Lung microvascular endothelial cell (primary cell): ENCODE data around the gene FAM168B. TPM values are rescaled to one million over a fixed set of nuclear protein-coding genes. Genes with fewer than 3 reads are reported as not detected.
"Not testable (repeated sequence)": the region's sequence is repeated elsewhere in the genome, so short reads cannot be mapped to it uniquely, and the experiment has no call there.

Experiments used
- DNase-seq, 2 donors: peaks; one replicate each; pipeline versions ENCODE4 v3.0.0 to v3.0.0-alpha.2; 2010; ENCODE audit warnings: low read depth in 2 of 2
- total RNA-seq: library from RNA; depleted of rRNA; stranded (reverse); fragments of >200 nt; gene quantifications from 2 replicates; pipeline ENCODE4 v1.2.1, GENCODE V29; 2014

The FAM168B gene
- total RNA-seq = 71.0 and 81.2 TPM in 2 replicates

GRCh38 chr2:131093006-131093695, at the start of gene FAM168B:
Gene FAM168B, minus strand, starts transcription at chr2:131093460. Its CDS starts 10,814 bp downstream, at chr2:131082646.
- DNase-seq = peak; percentile 94 to 96

DNA sequence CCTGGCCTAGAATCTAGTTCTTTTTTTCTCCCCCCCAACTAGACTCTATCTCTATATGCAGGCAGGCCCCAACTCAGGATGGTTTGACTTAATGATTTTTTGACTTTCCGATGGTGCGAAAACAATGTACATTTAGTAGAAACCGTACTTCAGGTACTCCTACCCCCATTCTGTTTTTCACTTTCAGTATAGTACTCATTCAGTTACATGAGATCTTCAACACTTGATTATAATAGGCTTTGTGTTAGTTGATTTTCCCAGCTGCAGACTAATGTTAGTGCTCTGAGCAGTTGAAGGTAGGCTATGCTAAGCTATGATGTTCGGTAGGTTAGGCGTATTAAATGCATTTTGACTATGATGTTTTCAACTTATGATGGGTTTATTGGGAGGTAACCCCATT, 49.6 kb upstream of the FAM168B start:
- DNase-seq = no peak

DNA sequence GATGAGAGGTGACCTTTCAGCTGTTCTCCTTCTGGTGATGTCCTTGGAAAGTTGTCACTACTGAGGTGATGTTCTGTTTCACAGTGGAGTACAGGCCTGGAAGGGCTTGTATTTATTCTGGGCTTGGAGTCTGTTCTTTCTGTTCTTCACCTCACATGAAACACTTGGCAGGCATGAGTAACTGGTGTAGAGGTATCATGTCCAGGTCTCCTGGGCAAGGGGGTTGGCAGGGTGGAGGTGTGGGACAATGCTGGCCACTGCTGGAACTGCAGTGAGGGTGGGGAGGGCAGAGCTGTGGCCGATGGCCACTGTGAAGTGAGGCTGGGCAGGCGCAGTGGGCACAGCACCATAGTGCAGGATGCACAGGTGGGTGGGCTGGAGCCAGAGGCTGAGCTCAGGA, 47.3 kb upstream of the FAM168B start:
- DNase-seq = no peak

GRCh38 chr2:131132729-131133128, 39.5 kb upstream of the FAM168B start:
- no peak for DNase-seq

GRCh38 chr2:131130298-131130596, 37.0 kb upstream of the FAM168B start:
- no peak for DNase-seq

- DNase-seq = no peak
Observed at GRCh38 chr2:131127981-131128380, 34.7 kb upstream of the FAM168B start.

DNA sequence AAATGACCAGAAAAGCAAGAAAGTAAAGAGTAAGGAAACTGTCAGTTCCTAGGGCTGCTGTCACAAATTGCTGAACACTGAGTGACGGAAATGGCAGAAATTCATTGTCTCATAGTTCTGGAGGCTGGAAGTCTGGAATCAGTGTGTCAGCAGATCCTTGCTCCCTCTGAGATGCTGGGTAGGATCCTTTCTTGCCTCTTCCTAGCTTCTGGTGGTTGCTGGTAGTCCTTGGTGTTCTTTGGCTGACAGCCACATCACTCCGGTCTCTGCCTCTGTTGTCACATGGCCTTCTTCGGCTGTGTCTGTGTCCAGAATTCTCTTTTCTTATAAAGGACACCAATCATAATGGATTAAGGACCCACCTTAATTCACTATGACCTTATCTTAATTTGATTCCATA, 33.8 kb upstream of the FAM168B start:
- DNase-seq = no peak

DNA sequence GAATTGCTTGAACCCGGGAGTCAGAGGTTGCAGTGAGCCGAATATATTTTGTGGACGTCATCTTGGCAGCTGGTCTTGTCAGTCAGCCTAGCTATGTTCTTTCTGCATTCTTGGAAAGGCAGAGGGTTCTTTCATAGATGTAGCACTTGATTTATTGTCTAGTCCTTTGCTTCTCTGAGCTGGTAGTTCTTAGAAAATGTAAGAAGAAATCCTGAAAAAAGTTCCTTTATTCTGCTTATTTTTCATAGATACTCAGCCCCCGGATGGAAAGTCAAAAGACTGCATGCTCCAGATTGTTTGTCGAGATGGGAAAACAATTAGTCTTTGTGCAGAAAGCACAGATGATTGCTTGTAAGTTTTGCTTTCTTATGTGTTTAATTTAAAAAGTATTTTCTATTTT, 33.2 kb upstream of the FAM168B start:
- no peak for DNase-seq

GRCh38 chr2:131125195-131125757, 32.0 kb upstream of the FAM168B start:
- no peak for DNase-seq

DNA sequence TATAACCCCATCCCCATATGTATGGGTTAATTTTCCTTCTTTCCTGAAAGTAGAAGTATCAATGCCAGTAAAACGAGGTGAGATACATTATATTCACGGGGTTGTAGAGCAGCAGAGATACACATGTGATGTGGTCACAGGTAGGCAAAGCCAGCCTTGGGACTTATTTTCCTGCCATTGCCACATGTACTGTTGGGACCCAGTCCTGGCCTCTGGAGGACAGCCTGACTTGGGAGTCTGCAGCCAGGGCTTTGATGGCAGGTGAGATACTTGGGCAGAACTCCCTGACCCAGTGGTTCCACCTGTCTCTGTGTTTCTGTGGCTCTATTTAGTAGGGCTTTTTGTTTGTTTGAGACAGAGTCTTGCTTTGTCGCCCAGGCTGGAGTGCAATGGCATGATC, 29.9 kb upstream of the FAM168B start:
- DNase-seq = no peak

DNA sequence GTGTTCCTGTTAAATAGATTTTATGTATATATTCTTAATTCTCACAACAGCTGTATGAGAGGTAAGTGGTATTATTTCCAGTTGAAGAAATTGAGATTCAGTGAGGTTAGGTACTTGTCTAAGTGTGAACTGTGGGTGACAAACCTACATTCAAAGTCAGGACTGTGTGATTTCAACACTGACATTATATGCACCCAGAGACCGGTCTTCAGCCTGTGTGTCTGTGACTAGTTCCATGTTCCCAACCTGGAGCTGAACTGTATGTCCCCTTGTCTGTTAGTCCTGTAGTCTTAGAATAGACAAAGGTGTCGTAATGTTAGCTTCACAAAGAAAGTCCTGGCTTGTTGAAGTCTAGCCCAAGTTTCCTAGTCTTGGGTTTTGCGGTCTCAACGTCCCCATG, 29.2 kb upstream of the FAM168B start:
- DNase-seq = no peak

DNA sequence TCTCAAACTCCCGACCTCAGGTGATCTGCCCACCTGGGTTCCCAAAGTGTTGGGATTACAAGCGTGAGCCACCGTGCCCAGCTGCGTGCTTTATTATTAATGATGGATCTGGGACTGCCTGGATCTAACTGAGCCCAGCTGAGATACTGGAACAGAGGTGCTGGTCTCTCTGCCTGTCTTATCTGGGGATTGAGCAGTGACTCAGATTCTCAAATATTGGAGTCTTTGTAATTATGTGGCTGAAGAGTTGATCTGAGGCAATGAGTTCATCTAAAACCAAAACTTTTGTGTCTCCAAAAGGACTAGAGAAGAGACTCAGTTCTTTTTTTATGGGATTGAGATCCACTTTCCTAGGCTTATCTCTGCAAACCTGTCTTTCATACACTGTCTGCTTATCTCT, 28.2 kb upstream of the FAM168B start:
- no peak for DNase-seq

- no peak for DNase-seq
Observed at GRCh38 chr2:131120815-131121317, 27.6 kb upstream of the FAM168B start.

- DNase-seq = no peak
Observed at GRCh38 chr2:131115752-131116151, 22.5 kb upstream of the FAM168B start.

GRCh38 chr2:131114950-131115349, 21.7 kb upstream of the FAM168B start:
- DNase-seq = not testable (repeated sequence)

DNA sequence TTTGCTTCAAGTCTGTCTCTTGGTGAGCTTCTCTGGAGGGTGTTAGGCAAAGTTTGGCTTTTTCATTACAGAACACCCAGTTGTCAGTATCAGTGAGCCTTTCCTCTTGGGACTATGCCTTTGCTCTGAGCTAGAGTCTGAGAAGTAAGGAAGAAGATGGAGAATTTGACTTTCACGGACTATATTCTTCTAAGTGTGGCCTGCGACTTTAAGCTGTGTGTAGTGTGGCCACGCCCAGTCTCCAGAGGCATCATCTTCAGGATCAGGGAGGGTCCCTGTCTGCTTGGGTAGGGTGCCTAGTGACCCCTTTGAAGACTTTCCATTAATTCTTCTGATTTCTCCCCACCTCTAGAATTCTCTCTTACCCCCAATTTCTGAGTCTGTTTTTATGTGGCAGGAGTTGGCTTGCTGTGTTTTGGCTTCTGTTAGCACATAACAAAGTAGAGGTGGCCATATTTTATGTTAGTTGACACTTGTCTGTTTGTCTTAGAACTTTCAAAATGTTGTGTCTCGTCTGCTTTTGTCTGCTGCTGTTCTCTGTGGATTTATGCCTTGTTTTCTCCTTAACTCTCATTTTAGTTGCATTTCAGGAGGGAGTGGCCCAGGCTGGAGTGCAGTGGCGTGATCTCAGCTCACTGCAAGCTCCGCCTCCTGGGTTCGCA, 20.4 kb upstream of the FAM168B start:
- DNase-seq = no peak

DNA sequence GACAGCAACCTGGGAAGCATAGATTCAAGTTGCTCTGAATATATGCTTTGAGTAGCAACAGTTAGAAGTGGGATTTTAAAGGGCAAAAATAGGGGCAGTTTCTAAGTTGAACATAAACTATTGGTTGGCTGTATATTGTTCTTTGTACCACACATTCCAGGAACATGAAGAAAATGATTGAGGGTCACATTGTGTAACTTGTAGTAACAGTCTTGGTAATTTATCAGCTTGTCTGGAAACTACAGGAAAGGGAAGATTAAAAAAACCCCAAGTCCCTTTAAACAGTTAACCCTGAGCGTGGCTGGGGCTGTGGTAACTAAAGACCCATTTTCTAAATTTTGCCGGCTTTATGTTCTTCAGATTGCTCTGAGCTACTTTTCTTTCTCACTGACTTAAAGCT, 19.3 kb upstream of the FAM168B start:
- peak in 1 of 2 donors; percentile 33 for DNase-seq

DNA sequence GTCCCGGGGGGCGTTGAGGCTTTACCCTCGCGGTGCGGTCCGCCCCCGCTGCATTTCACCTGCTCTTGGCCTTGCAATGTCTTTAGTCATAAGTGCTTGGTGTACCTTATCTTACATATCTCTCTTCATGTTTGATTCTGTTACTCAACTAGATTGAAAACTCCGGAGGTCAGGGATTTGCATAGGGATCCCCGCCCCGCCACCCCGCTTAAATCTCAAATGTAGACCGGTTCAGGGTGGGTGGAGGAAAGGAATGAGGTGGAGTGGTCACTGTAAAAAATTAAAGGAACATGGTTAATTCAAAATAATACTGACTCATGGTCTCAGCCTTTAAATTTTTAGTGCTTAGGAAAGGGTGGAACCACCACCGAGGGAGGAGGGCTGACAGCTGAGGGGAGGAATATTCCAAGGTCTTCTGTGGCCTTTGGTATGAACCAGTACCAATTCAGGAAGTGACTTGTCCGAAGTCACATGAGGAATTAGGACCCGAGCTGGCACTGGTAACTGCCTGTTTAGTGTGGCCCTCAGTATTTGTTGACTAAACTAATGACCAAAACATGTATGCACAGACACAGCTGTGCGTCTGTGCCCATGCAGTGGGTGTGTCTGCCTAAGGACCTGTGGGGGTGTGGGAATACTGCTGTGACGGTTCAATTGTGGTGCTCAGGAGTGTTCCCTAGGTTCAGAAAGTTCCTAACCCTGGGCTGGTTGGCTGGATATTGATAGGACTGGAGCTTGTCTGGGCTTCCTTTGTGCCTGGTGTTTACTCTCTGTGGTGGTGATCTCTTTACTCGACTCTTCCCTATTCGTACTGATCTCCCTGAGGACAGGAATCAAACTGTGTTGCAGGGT, 12.9 kb upstream of the FAM168B start:
- peak; percentile 60 to 65 for DNase-seq

DNA sequence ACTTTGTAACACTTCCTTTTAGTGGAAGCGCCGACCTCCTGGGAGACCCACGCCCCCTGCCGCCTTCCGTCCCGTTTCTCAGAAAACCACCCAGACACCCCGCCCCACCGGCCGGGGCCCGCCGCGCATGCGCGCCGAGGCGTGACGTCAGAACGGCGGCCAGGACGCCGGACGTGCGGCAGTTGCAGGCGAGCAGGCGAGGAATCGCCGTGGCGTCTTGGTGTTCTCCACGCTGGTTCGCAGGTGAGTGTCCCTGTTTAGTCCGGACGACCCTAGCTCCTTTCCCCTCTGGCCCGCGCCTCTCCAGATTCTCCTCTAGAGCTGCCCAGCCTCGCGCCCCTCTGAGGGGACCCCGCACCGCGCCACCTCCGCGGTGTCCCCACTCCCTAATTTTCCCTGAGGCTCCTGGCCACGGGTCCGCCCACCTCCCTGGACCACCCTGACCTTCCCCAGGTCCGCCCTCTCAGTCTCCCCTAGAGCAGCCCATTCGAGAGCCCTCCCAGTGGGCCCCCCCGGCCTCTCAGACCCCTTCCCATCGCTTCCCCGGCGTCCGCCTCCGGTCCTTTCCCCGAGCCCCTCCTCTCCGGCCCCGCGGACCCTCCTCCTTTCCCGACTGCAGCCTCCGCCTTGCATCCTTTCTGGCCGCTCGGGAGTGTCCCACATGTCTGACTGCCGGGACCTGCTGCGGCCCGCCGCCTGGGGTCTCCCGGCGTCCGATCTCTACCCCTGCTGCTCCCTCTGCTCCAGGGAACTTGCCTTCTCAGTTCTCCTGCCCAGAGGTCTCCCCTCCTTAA, 12.1 kb upstream of the FAM168B start, which contains the start of gene PLEKHB2:
Gene PLEKHB2, plus strand, starts transcription at position 181 of the 794 bp plus-strand sequence. CDS start 15,606 bp downstream, outside the sequence.
- DNase-seq = peak; percentile 87 to 91

DNA sequence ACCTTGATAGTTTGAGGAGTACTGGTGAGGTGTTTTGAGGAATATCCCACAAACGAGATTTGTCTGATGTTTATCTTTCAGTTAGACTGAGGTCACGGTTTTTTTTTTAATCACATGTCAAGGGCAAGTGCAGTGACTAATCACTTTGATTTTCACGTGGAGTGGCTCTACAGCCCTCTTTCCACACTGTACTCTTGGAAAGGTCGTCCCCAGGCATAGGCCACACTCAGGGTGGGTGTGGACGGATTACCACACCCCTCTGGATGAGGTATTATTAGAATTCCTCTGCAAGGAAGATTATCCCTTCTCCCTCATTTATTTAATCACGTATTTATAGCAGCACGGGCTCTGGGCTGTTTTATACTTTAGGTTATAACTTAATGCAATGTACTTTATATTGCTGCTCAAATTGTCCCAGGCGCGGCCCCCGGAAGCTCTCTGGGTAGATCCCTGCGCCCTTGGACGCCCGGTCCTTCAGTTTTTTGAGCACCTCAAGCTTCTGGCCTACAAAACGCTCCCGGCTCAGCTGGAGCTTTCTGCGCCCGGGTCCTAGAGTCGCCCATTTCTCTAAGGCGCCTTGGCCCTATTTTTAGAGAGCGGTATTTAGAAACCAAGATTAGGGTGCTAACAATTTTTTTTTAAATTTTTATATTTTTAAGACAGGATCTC, 11.4 kb upstream of the FAM168B start:
- peak; percentile 50 to 75 for DNase-seq
